HepG2 (cell line): Measurements from ENCODE around the gene LILRB2. TPM values are rescaled to one million over a fixed set of nuclear protein-coding genes. Genes with fewer than 3 reads are reported as not detected.

ENCODE experiments used
- GMEB1 ChIP-seq: sonication (generic); formaldehyde crosslinking; IDR thresholded peaks from 2 replicates; pipeline ENCODE4 v1.5.1; 2020; ENCODE audit warnings: missing genetic modification reagents, mild to moderate bottlenecking, borderline replicate concordance
- KAT2B ChIP-seq: fragments of 150-350 bp; IDR thresholded peaks from 2 replicates; pipeline ENCODE4 v1.6.1; 2014; ENCODE audit warnings: low read depth, low read length, borderline replicate concordance
- MED1 ChIP-seq: sonication (generic); formaldehyde crosslinking; IDR thresholded peaks from 2 replicates; pipeline ENCODE4 v1.4.0; 2020; ENCODE audit warnings: missing genetic modification reagents
- MEIS2 ChIP-seq: sonication (generic); formaldehyde crosslinking; IDR thresholded peaks from 2 replicates; pipeline ENCODE4 v1.9.0; 2021; ENCODE audit warnings: mild to moderate bottlenecking, missing genetic modification reagents
- TAF1 ChIP-seq: sonication (generic); formaldehyde crosslinking; IDR thresholded peaks from 2 replicates; pipeline ENCODE4 v1.4.0; 2020; ENCODE audit warnings: missing genetic modification reagents
- TMF1 ChIP-seq: sonication (generic); formaldehyde crosslinking; IDR thresholded peaks from 2 replicates; pipeline ENCODE4 v1.8.1; 2022; ENCODE audit warnings: low read depth, missing genetic modification reagents
- ZBTB1 ChIP-seq: sonication (generic); formaldehyde crosslinking; IDR thresholded peaks from 2 replicates; pipeline ENCODE4 v1.4.0; 2020; ENCODE audit warnings: missing genetic modification reagents, borderline replicate concordance
- ZKSCAN1 ChIP-seq: fragments of 150-350 bp; IDR thresholded peaks from 2 replicates; pipeline ENCODE4 v1.6.1; 2014; ENCODE audit warnings: low read length
- ZNF343 ChIP-seq: sonication (generic); formaldehyde crosslinking; IDR thresholded peaks from 2 replicates; pipeline ENCODE4 v1.4.0; 2020; ENCODE audit warnings: mild to moderate bottlenecking, missing genetic modification reagents
- ZNF383 ChIP-seq: sonication (generic); formaldehyde crosslinking; IDR thresholded peaks from 2 replicates; pipeline ENCODE4 v1.4.0; 2020; ENCODE audit warnings: missing genetic modification reagents, mild to moderate bottlenecking, borderline replicate concordance
- ZNF556 ChIP-seq: sonication (generic); formaldehyde crosslinking; IDR thresholded peaks from 2 replicates; pipeline ENCODE4 v1.4.0; 2020; ENCODE audit warnings: mild to moderate bottlenecking, missing genetic modification reagents, borderline replicate concordance
- ZNF704 ChIP-seq: sonication (generic); formaldehyde crosslinking; IDR thresholded peaks from 2 replicates; pipeline ENCODE4 v1.8.1; 2023; ENCODE audit warnings: mild to moderate bottlenecking, inconsistent platforms, moderate library complexity, missing genetic modification reagents, borderline replicate concordance
- polyA plus RNA-seq, 8 experiments: library from polyadenylated mRNA; depleted of rRNA in 3 of 8; stranded (reverse) in 7 of 8; unstranded in 1 of 8; fragments of >200 nt; fragmentation: Illumina TruSeq in 4 of 8; extraction: Trizol in 4 of 8; gene quantifications; 2 replicates each; pipeline versions ENCODE4 v1.2.1 to v1.2.3, GENCODE V29; 2011 to 2016; ENCODE audit warnings: low read depth in 4 of 8, missing spikeins in 1 of 8, mixed read lengths in 1 of 8; ENCODE audit not compliant: insufficient read depth in 1 of 8
- total RNA-seq, 5 experiments: library from RNA; depleted of rRNA; stranded (reverse); fragments of >200 nt; fragmentation: Illumina TruSeq; extraction: Trizol; gene quantifications; 2 replicates each; pipeline ENCODE4 v1.2.3, GENCODE V29; 2016; ENCODE audit warnings: low read depth in 1 of 5

LILRB2 gene
- total and polyA plus RNA-seq, 2 of the 13 experiments (the other 11 are each of a cell fraction or from before 2014, with no cell fraction given): not detected

GRCh38 chr19:54281007-54281728, at the start of gene LILRB2 (continued):
- TF ChIP-seq ZBTB1 (CRISPR knock-in tag) (no peak), MED1 (no peak), TAF1 (CRISPR knock-in tag) (no peak), TMF1 (CRISPR knock-in tag) (no peak), ZNF556 (CRISPR knock-in tag) (no peak), GMEB1 (CRISPR knock-in tag) (no peak), ZKSCAN1 (no peak), ZNF343 (CRISPR knock-in tag) (no peak), ZNF383 (CRISPR knock-in tag) (no peak), MEIS2 (CRISPR knock-in tag) (no peak), KAT2B (no peak), ZNF704 (CRISPR knock-in tag) (no peak)
